SK-N-SH treated with all-trans-retinoic acid at 6 μM for 48 hours (cell line): Measurements from ENCODE around the gene NSUN2.

Source experiments
- ARNTL ChIP-seq: fragments of 450-650 bp; formaldehyde crosslinking; IDR thresholded peaks from 2 replicates; pipeline ENCODE4 v1.5.0; 2020; ENCODE audit warnings: low read depth, mild to moderate bottlenecking, moderate library complexity, borderline replicate concordance
- CREB5 ChIP-seq: fragments of 250-450 bp; sonication (Bioruptor Pico); IDR thresholded peaks from 2 replicates; pipeline ENCODE4 v1.5.1; 2020; ENCODE audit warnings: low read depth, mild to moderate bottlenecking, moderate library complexity
- ESRRG ChIP-seq: fragments of 250-450 bp; sonication (Bioruptor Pico); IDR thresholded peaks from 2 replicates; pipeline ENCODE4 v1.6.1; 2021; ENCODE audit warnings: mild to moderate bottlenecking
- GLIS3 ChIP-seq: fragments of 250-450 bp; sonication (Bioruptor Pico); IDR thresholded peaks from 2 replicates; pipeline ENCODE4 v1.5.0; 2020; ENCODE audit warnings: mild to moderate bottlenecking, moderate library complexity
- OSR1 ChIP-seq: fragments of 250-450 bp; sonication (Bioruptor Pico); IDR thresholded peaks from 2 replicates; pipeline ENCODE4 v1.8.0; 2022; ENCODE audit warnings: moderate library complexity, mild to moderate bottlenecking, inconsistent platforms
- PATZ1 ChIP-seq: fragments of 250-450 bp; sonication (Bioruptor Pico); IDR thresholded peaks from 2 replicates; pipeline ENCODE4 v1.8.0; 2020; ENCODE audit warnings: mild to moderate bottlenecking, moderate library complexity, borderline replicate concordance
- RARB ChIP-seq: fragments of 250-450 bp; sonication (Bioruptor Pico); IDR thresholded peaks from 2 replicates; pipeline ENCODE4 v1.8.0; 2021; ENCODE audit warnings: mild to moderate bottlenecking, moderate library complexity
- SNAI2 ChIP-seq: fragments of 250-450 bp; sonication (Bioruptor Pico); IDR thresholded peaks from 2 replicates; pipeline ENCODE4 v1.5.0; 2020; ENCODE audit warnings: mild to moderate bottlenecking, moderate library complexity
- ZFP3 ChIP-seq: fragments of 250-450 bp; sonication (Bioruptor Pico); IDR thresholded peaks from 2 replicates; pipeline ENCODE4 v1.5.0; 2020; ENCODE audit warnings: mild to moderate bottlenecking, moderate library complexity
- ZFP30 ChIP-seq: fragments of 450-650 bp; formaldehyde crosslinking; IDR thresholded peaks from 2 replicates; pipeline ENCODE4 v1.5.0; 2022; ENCODE audit warnings: mild to moderate bottlenecking, moderate library complexity
- ZNF565 ChIP-seq: fragments of 450-650 bp; formaldehyde crosslinking; conservative IDR thresholded peaks from 2 replicates; pipeline ENCODE4 v1.5.0; 2020; ENCODE audit warnings: low read depth, mild to moderate bottlenecking, moderate library complexity

GRCh38 chr5:6572825-6573380 lies 59.9 kb downstream of the NSUN2 start:
- no peak for TF ChIP-seq RARB (CRISPR knock-in tag)
- no peak for TF ChIP-seq PATZ1
- no peak for TF ChIP-seq ZNF565 (CRISPR knock-in tag)
- no peak for TF ChIP-seq CREB5
- no peak for TF ChIP-seq ZFP3 (CRISPR knock-in tag)
- TF ChIP-seq ZFP30 (CRISPR knock-in tag) = no peak
- TF ChIP-seq OSR1 (CRISPR knock-in tag) = no peak
- TF ChIP-seq GLIS3 (CRISPR knock-in tag) = no peak
- no peak for TF ChIP-seq SNAI2 (CRISPR knock-in tag)
- no peak for TF ChIP-seq ARNTL (CRISPR knock-in tag)
- TF ChIP-seq ESRRG (CRISPR knock-in tag) = no peak
